Measurements from ENCODE around the gene ASGR1.

Gene ASGR1

DNA sequence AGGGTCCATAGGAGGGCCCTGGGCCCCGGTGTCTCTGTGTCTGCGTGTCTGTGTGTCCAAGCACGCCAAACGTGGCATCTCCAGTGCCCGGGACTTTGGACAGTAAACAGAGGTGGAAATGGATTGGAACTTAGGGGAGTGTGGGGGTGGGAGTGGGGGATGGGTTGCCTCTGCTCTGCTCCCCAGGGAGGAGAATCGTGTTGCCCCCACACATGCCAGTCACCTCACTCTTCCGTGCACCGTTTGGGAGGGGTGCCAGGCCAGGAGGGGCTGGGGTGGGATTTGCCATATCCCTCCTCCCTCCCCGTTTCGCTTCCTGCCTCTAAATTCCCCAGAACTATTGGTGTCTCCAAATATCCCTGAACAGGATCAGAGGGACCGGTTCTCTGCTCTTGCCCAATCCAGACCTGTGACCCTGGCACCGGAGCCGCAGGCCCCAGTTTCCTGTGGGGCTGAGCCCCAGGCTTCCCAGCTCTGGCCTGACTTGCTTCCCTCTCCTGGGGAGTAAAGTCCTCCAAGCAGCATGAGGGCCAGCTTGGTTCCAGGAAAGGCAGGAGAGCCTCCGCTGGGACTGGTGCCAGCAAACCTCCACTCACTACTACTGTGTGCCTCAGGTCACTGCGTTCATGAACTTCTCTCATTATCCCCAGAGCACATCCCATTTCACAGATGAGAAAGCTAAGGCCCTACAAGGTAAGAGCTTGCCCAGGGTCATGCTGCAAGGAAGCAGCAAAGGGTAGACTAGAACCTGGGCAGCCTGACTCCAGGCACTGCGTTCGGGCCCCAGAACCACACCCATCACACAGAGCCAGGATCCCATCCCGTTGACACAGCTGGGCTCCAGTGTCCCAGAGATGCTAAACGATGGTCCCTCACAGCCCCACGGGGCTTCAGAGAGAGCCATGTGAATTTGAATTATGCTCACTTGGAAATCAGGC lies at the start of gene ASGR1:
ASGR1 (minus strand) TSS at position 54 of the 938 bp plus-strand sequence. CDS start 807 bp downstream, outside the sequence.
- no peak for DNase-seq (ENCODE audit: low read depth in 2 of 2)

- DNase-seq (ENCODE audit: low read depth in 2 of 2) = no peak
Measured at GRCh38 chr17:7228920-7229319, 49.8 kb upstream of the ASGR1 start.

DNA sequence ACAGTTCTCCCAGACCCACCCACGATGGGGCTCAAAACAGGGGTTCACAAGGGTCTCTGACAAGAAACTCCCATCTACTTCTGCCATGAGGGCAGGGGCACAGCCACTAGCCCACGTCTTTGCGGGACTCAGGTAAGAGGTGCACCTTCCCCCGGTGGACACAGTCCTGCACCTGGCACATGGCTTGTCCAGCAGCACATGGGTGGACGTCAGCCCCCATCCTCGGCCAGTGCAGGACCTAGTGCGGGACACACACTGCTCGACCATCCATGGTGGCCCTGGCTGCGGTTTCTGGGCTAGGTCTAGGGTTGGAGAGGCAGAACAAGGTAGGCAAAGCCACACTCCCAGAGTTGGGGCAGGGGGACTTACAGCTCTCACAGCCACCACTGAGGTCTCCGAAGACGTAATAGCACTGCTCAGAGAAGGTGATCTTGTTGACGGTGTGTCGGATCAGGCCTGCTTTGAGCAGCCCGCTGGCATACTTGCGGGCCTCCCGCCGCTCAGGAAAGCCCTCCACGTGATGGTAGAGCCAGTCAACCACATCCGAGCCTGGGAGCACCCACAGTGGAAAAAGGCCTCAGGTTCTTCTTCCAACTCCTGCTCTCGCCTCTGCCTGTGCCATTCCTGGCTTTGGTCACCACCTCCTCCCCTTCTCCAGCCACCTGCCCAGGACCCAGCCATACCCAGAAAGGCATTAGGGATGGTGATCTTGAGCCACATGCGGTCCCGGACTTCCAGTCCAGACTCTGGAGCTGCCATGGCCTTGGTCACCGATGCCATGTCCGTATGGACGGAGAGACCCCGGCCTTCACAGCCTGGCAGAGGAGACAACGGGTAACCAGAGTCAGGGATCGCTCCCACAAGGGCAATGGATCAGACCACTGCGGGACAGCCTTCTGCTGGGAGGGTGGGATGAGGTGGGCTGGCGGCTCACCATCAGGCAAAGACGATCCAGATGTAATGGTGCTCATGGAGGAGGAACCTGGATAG lies 47.8 kb upstream of the ASGR1 start:
- DNase-seq (ENCODE audit: low read depth in 2 of 2) = no peak

- no peak for DNase-seq (ENCODE audit: low read depth in 2 of 2)
Measured at GRCh38 chr17:7225711-7226331, 46.7 kb upstream of the ASGR1 start.

- DNase-seq (ENCODE audit: low read depth in 2 of 2) = no peak
Measured at GRCh38 chr17:7224661-7225111, 45.5 kb upstream of the ASGR1 start.

DNA sequence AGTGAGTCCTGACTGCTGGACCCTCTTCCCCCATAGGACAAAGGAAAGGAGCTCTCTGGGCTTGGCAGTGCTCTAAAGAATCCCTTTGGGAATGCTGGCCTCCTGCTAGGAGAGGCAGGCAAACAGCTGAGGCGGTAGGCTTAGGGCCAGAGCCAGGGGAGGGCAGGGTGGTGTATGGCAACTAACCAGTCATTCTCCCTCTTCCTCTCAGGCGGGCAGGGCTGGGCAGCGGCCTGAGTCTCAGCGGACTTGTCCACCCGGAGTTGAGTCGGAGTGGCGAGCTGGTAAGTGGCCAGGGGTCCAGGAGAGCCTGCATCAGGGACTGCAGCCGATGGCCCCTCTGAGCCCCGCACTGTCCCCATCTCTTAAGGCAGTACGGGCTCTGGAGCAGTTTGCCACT lies 44.9 kb upstream of the ASGR1 start:
- DNase-seq (ENCODE audit: low read depth in 2 of 2) = no peak

DNA sequence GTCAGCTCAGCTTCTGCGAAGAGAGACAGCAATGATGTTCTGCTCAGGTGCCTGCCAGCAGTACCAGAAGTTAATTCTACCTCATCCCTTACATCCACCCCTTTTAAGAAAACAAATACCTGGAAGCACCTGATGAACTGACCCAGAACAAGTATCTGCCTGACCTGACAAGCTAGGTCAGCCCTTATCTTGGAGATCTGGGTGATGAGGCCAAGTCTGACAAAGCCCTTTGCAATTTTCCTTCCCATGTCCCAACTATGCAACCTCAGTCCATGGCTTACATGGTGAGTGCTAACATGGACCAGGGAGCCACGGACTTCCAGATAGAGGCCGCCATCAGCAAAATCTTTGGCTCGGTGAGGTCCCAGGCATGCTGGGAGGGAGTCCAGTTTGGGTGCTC lies 44.2 kb upstream of the ASGR1 start:
- no peak for DNase-seq (ENCODE audit: low read depth in 2 of 2)

GRCh38 chr17:7222972-7223292 lies 43.8 kb upstream of the ASGR1 start:
- no peak for DNase-seq (ENCODE audit: low read depth in 2 of 2)

DNA sequence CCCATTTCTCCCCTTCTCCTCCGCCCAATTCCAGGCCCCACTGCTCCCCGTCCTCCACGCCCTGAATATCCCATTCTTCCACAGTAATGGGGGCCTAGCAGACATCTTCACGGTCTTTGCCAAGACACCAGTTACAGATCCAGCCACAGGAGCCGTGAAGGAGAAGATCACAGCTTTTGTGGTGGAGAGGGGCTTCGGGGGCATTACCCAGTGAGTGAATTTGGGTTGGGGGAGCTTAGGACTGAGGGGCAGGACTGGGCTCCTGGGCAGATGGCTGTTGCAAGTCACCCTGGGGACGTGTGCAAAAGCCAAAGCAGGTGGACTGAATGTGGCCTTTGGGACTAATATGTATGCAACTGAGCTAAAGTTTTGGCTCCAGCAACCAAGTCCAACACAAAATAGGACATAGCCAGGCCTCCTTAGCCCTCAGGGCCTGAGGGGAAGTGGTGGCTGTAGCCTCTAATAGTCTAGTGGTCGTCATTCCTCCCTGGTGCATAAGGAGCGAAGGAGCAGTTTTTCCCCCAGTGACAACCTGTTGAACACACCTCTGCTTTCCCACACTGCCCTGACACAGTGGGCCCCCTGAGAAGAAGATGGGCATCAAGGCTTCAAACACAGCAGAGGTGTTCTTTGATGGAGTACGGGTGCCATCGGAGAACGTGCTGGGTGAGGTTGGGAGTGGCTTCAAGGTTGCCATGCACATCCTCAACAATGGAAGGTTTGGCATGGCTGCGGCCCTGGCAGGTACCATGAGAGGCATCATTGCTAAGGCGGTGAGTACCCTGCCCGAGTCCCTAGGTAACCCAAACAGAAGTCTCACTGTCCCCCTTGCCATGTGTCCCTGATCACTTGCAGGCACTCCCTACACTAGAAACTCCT lies 43.2 kb upstream of the ASGR1 start:
- no peak for DNase-seq (ENCODE audit: low read depth in 2 of 2)

GRCh38 chr17:7221278-7222092 lies 42.3 kb upstream of the ASGR1 start:
- no peak for DNase-seq (ENCODE audit: low read depth in 2 of 2)

DNA sequence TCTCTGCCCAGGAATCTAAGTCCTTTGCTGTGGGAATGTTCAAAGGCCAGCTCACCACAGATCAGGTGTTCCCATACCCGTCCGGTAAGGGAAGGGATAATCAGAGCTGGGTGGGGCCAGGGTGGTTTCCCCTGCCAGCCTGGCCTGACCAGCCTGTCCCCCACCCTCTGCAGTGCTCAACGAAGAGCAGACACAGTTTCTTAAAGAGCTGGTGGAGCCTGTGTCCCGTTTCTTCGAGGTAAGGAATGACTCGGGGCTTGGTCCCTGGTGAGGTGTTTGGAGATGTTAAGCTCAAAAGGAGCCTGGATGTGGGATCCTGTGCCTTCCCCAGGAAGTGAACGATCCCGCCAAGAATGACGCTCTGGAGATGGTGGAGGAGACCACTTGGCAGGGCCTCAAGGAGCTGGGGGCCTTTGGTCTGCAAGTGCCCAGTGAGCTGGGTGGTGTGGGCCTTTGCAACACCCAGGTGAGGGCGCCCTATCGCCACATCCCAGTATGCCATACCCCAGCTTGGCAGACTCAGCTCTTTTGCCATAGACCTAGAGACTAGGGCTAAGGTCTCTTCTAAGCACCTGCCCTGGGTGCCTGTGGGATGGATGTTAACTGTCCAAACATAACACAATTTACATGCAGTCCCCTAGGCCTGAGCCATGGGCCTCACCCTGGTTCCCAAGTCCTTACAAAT lies 41.6 kb upstream of the ASGR1 start:
- DNase-seq (ENCODE audit: low read depth in 2 of 2) = no peak

GRCh38 chr17:7219812-7220592 lies 40.8 kb upstream of the ASGR1 start, which contains the start of the genes ACADVL and DLG4:
ACADVL (plus strand) TSS chr17:7219938; CDS start chr17:7219985, 47 bp downstream.
DLG4 (minus strand) TSS chr17:7219836.
- DNase-seq (ENCODE audit: low read depth in 2 of 2) = no peak

GRCh38 chr17:7219229-7219811 lies 40.1 kb upstream of the ASGR1 start:
- no peak for DNase-seq (ENCODE audit: low read depth in 2 of 2)

GRCh38 chr17:7218758-7219157 lies 39.6 kb upstream of the ASGR1 start:
- no peak for DNase-seq (ENCODE audit: low read depth in 2 of 2)

DNA sequence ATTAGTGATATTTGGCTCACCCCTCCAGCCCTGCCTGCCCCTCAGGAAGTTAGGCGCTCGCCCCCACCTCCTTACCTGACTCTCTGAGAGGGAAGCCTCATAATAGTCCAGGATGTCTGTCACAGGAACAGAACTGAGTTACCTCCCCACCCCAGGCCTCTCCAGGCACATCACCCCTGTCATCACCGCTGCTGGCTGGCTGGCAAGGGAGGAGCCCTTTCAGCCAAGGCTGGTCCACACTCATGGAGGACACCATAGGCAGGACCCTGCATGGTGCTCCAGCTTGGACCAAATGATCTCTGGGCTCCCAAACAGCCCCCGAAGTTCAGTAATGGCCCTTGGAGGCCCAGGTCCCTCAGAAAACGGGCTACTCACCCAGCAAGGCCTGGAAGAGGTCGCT lies 39.0 kb upstream of the ASGR1 start:
- DNase-seq (ENCODE audit: low read depth in 2 of 2) = no peak

- DNase-seq (ENCODE audit: low read depth in 2 of 2) = no peak
Measured at GRCh38 chr17:7217113-7217987, 38.2 kb upstream of the ASGR1 start.

Measured in stimulated activated CD4-positive, alpha-beta T cell treated with anti-CD3 and anti-CD28 coated beads, Interleukin-1b, Interleukin-23, amount 100 ng/mL, for 1 hour (primary cell).